ENCODE results near the gene CCDC85B.

DNA sequence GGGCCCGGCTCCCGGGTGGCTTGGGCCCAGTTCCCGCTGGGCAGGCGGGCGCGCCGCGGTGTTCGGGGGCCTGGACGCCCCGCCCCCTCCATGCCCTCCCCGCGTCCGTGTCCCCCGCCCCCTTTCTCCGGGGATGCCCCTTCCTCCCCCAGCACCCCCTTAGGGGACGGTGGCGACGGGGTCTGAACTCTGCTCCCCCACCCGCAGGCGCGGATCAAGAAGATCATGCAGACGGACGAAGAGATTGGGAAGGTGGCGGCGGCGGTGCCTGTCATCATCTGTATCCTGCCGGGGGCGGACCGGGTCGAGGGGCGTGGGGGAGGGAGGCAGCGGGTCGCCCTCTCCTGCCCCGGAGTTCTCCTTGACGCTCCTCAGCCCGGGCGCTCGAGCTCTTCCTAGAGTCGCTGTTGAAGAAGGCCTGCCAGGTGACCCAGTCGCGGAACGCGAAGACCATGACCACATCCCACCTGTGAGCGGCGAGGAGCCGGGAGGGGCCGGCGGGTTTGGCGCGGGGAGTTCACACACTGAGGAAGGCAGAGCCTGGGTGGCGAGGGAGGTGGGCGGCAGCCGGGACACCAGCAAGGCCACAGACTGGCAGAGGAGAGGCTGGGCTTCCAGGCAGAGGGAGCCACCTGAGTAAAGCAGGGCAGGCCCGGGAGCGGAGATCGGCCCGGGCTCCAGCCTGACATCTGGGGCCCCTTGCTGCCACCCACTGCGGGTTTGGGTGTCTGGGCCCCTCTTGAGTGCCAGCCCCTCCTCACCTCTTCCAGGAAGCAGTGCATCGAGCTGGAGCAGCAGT lies 29.3 kb downstream of the CCDC85B start:
- TF ChIP-seq, protein P1, sequence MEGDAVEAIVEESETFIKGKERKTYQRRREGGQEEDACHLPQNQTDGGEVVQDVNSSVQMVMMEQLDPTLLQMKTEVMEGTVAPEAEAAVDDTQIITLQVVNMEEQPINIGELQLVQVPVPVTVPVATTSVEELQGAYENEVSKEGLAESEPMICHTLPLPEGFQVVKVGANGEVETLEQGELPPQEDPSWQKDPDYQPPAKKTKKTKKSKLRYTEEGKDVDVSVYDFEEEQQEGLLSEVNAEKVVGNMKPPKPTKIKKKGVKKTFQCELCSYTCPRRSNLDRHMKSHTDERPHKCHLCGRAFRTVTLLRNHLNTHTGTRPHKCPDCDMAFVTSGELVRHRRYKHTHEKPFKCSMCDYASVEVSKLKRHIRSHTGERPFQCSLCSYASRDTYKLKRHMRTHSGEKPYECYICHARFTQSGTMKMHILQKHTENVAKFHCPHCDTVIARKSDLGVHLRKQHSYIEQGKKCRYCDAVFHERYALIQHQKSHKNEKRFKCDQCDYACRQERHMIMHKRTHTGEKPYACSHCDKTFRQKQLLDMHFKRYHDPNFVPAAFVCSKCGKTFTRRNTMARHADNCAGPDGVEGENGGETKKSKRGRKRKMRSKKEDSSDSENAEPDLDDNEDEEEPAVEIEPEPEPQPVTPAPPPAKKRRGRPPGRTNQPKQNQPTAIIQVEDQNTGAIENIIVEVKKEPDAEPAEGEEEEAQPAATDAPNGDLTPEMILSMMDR (IDR thresholded peaks at IDR 0.05): no peak
- TF ChIP-seq MXD4 (CRISPR knock-in tag; IDR thresholded peaks at IDR 0.05; ENCODE audit: borderline replicate concordance): no peak
